GM18498 (cell line): Measurements from ENCODE around the gene PREX1.

ENCODE experiments used
- ATAC-seq: cut with Tn5 transposase; IDR thresholded peaks from one replicate; pipeline ENCODE4 v1.9.1; 2021; ENCODE audit warnings: mild to moderate bottlenecking, moderate library complexity; ENCODE audit not compliant: unreplicated experiment

Gene PREX1

GRCh38 chr20:48721324-48722001, 106.3 kb downstream of the PREX1 start:
- no peak for ATAC-seq

GRCh38 chr20:48720256-48720985, 107.4 kb downstream of the PREX1 start:
- no peak for ATAC-seq

DNA sequence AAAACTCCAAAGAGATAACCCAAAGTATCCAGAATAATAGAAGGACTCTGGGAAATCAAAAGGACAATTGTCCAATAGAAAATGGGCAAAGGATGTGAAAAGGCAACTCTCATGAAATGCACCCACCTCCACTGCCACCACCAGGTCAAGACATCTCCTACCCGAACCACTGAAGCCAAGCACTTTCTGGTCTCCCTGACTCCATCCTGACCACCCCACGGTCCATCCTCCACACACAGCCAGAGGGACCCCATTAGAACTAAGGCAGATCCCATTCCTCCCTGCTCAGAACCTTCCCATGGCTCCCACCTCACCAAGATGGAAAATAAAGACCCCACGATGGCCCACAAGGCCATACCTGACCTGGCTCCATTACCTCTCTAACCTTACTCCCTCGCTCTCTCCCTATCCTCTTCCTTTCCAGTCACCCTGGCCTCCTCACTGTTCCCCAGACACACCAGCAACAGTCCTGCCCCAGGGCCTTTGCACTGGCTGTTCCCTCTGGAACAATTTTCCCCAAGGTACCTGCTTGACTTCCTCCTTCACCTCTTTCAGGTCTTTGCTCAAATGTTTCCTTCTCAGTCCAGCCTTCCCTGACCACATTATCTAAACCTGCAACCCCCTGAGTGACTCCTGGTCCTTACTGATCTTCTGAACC, 108.1 kb downstream of the PREX1 start:
- ATAC-seq = no peak

- ATAC-seq = no peak
These were observed 108.8 kb downstream of the PREX1 start for GRCh38 chr20:48718786-48719578.

- ATAC-seq = no peak
These were observed 110.0 kb downstream of the PREX1 start for GRCh38 chr20:48717680-48718223.

GRCh38 chr20:48717095-48717672, 110.6 kb downstream of the PREX1 start:
- ATAC-seq = no peak

- no peak for ATAC-seq
These were observed 111.3 kb downstream of the PREX1 start for GRCh38 chr20:48716541-48716940.

- no peak for ATAC-seq
These were observed 111.7 kb downstream of the PREX1 start for GRCh38 chr20:48716086-48716485.

- no peak for ATAC-seq
These were observed 113.0 kb downstream of the PREX1 start for GRCh38 chr20:48714764-48715163.

DNA sequence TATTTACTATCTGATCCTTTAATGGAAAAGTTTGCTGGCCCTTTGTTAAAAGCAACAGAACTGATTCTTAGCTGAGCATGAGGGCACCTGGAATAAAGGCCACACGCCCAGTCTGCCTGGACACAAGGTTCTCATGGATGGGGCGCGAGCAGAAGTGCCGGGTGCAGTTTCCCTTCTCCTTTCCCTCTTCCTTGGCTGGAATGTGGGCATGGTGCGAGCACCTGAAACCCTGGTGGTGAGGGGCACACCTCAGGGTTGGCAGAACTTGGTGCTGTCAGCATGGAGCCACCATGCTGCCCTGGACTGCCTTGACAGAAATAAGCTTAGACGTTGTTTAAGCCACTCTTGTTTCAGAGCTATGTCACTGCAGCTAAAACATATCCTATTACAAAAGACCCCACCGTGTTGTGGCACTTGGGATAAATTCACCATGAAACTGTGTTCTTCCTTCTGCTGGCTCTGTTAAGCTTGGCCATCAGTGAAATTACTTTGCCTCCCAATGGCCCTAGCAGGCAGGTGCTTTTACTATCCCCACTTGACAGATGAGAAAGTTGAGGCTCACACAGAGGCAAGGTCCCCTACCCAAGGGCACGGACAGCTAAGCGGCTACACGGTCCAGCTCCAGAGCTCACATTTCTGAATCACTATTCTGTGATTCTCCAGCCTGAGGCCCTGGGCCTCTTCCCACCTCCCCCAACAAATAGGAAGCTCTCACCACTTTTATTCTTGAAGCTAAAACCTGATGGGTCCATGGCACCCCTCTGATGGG, 115.9 kb downstream of the PREX1 start:
- no peak for ATAC-seq

DNA sequence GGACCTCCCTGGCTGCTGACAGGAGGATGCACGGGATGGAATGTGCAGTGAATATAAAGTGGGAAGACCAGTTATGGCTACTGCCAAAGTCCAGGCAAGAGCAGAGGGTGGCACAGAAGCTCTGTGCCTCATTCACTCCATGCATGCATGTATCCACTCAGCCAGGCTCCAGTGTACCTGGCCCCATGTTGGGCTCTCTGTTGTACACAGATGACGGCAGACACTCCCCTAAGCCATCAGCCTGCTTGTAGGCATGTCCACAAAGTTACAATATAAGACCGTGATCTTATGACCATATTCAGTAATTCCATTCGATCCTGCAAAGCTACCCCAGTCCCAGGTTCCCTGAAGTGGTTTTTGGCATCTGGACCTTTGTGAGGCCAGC, 116.8 kb downstream of the PREX1 start:
- ATAC-seq = no peak

DNA sequence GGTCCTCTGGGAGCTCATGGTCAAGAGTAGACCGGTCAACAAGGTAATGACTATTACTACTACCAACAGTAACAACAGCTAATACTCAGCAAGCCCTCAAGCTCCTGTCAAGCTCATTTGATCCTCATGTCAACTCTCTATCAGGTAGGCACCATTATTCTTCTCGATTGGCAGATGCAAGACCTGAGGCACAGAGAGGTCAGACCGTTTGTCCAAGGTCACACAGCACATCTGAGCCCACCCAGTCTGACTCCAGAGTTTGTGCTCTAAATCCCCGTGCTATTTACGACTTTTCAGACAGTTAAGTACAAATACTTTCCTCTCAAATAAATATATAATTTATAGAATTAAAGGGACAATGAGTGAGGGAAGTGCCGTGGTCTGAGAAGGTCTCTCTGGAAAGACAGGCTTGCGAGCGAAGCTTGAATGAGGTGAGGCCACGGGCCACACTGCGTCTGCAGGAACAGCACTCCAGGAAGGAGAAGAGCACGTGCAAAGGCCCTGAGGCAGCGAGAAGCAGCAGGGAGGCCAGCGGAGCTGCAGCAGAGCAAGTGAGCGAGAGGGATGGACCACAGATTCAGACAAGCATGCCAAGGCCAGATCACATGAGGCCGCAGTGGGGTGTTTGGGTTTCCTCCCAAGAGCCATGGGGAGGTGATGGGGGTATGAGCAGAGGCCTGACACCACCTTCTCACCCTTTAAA, 117.3 kb downstream of the PREX1 start:
- ATAC-seq = no peak

GRCh38 chr20:48709744-48710143, 118.1 kb downstream of the PREX1 start:
- no peak for ATAC-seq

DNA sequence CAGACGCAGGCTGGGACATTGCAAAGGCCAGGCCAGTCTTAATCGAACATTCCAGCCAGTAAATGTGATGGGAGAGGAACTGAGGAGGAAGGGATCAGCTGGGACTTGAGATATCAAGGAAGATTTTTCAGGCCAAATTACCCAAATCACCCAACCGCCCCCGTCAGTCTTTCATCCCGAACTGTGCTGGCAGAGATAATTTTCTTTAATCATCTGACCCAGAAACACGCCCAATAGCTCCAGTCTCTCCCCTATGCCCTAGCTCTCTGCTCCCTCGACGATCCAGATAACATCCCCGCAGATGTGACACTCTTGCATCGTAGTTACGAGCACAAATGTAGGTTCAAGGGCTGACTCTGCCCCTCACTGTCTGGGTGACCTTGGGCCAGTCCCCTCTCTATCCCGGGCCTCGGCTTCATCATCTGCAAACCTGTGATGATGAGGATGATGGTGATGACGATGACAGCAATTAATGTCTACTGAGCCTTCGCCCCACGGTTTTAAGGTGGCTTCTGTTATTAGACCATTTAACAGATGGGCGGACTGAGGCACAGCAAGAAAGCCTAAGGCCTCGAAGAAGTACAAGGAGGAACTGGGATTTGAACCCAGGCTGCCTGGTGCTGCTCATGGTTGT, 118.6 kb downstream of the PREX1 start:
- no peak for ATAC-seq

DNA sequence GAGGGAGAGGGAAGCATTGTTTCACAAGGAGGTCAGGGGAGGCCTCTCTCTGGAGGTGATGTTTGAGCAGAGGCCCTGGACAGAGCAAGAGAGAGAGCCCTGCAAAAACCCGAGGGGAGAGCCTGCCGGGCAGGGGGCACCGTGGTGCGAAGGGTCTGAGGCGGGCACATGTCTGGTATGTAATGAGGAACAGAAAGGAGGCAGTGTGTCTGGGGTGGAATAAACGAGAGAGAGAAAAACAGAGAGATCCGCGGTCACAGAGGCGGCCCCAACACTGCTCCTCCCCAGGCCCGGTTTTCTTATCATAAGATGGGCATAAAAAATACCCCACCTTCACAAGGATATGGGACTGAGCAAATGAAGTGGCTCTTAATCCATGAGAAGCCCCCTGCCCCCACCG, 119.2 kb downstream of the PREX1 start:
- ATAC-seq = no peak

GRCh38 chr20:48708116-48708515, 119.7 kb downstream of the PREX1 start:
- ATAC-seq = no peak

- no peak for ATAC-seq
These were observed 121.0 kb downstream of the PREX1 start for GRCh38 chr20:48706710-48707365.

DNA sequence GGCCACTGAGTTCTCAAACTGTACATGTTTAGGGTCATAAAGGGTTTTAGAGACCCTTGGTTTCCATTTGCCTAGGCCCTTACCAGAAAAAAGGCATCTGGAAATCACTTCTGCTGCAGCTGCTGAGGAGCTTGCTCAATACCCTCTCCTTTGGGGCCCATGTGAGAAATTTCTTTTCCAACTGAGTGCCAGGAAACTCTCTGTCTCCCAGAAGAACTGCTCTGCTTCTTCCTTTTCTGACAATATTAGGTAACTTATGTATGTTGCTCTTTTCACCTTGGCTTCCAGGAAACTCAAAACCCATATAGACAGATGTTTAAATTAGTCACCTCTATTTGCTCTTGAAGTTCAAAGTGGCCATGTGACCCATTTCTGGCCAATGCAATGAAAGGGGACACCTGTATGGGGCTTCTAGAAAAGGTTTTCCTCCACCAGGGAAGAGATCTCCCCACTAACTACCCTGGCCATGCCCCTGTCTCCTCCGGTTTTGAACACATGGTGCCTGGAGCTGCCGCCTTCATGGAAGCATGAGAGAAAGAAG, 121.6 kb downstream of the PREX1 start:
- ATAC-seq = no peak
